HCT116 (cell line): Measurements from ENCODE around the gene PXT1. TPM values are rescaled to one million over a fixed set of nuclear protein-coding genes. Genes with fewer than 3 reads are reported as not detected.

ENCODE experiments used
- ATAC-seq: fragments of 200-7000 bp; cut with Tn5 transposase; 2 replicates; pipeline ENCODE4 v1.9.1; 2020; ENCODE audit warnings: mild to moderate bottlenecking, moderate library complexity
- BruUV-seq: library from RNA; stranded (reverse); fragments of 400-500 nt; replicated peaks from 2 replicates; lab custom pipeline; 2021; lab: Mats Ljungman, UMichigan
- CTCF ChIA-PET: fragments of 300-600 bp; sonication (Branson Sonifier 250); formaldehyde crosslinking; loops from one replicate; lab custom pipeline; 2021; ENCODE audit warnings: antibody characterized with exemption; lab: Charles Lee
- POLR2A ChIA-PET: fragments of 300-600, 350-600 bp; sonication (Branson Sonifier 250); formaldehyde crosslinking; loops from one replicate; lab custom pipeline; 2021; ENCODE audit warnings: antibody characterized with exemption; lab: Charles Lee
- RAD21 ChIA-PET, 2 experiments: fragments of 300-600 bp; sonication (Branson Sonifier 250); formaldehyde crosslinking; loops; one replicate each; lab custom pipeline; 2023; ENCODE audit warnings: low total read pairs in 2 of 2; ENCODE audit not compliant: uncharacterized antibody in 2 of 2, unreplicated experiment in 2 of 2, low non-redundant PET in 1 of 2; lab: Charles Lee
- DNase-seq: peaks from one replicate; pipeline ENCODE4 v3.0.0-alpha.2; 2010; ENCODE audit warnings: low read depth, low spot score
- H2AFZ ChIP-seq: fragments of 200-600 bp; shearing (Covaris generic), sonication (generic); 2 replicates; pipeline ENCODE4 v1.6.1; 2017; ENCODE audit warnings: low read depth, mixed run types, mixed read lengths, antibody characterized with exemption, low read length; ENCODE audit not compliant: poor library complexity, severe bottlenecking
- H3K27ac ChIP-seq: 2 replicates; pipeline ENCODE4 v1.5.1; 2012; ENCODE audit warnings: low read depth, low read length
- H3K27me3 ChIP-seq: fragments of 200-600 bp; sonication (generic); 2 replicates; pipeline ENCODE4 v1.6.1; 2016; ENCODE audit warnings: mixed run types, low read length, mixed read lengths; ENCODE audit not compliant: insufficient read depth
- H3K36me3 ChIP-seq, 2 experiments: fragments of 200-500 bp in 1 of 2; fragments of 200-600 bp in 1 of 2; sonication (Bioruptor generic) in 1 of 2; sonication (generic) in 1 of 2; 2 replicates each; pipeline versions ENCODE4 v1.5.1 to v1.6.1; 2014 to 2016; ENCODE audit warnings: low read length in 2 of 2, inconsistent platforms in 1 of 2, mixed read lengths in 1 of 2, mixed run types in 1 of 2; ENCODE audit not compliant: insufficient read depth in 2 of 2, control insufficient read depth in 1 of 2
- H3K4me1 ChIP-seq, 2 experiments: fragments of 200-600 bp in 1 of 2; sonication (generic) in 1 of 2; 2 replicates each; pipeline versions ENCODE4 v1.5.1 to v1.6.1; 2012 to 2017; ENCODE audit warnings: low read length in 2 of 2, inconsistent platforms in 1 of 2, mild to moderate bottlenecking in 1 of 2, mixed read lengths in 1 of 2, mixed run types in 1 of 2, moderate library complexity in 1 of 2; ENCODE audit not compliant: insufficient read depth in 2 of 2, control insufficient read depth in 1 of 2
- H3K4me2 ChIP-seq: fragments of 200-600 bp; sonication (generic); 2 replicates; pipeline ENCODE4 v1.6.1; 2017; ENCODE audit warnings: mixed run types, low read length, mixed read lengths
- H3K4me3 ChIP-seq, 2 experiments: fragments of 200-600 bp in 1 of 2; sonication (generic) in 1 of 2; replicated peaks in 1 of 2; 2 replicates each; pipeline ENCODE4 v1.5.1; 2011 to 2016; ENCODE audit warnings: low read length in 2 of 2, control low read depth in 1 of 2, low read depth in 1 of 2, mild to moderate bottlenecking in 1 of 2, mixed read lengths in 1 of 2, mixed run types in 1 of 2
- H3K79me2 ChIP-seq: fragments of 200-600 bp; sonication (generic); 2 replicates; pipeline ENCODE4 v1.6.1; 2017; ENCODE audit warnings: mild to moderate bottlenecking, mixed run types, low read length, moderate library complexity, mixed read lengths; ENCODE audit not compliant: insufficient read depth
- H3K9ac ChIP-seq: fragments of 200-600 bp; sonication (generic); 2 replicates; pipeline ENCODE4 v1.6.1; 2016; ENCODE audit warnings: low read length, mixed read lengths
- H3K9me2 ChIP-seq: fragments of 200-600 bp; sonication (generic), shearing (Covaris generic); 2 replicates; pipeline ENCODE4 v1.6.1; 2017; ENCODE audit warnings: mixed run types, mild to moderate bottlenecking, moderate library complexity; ENCODE audit not compliant: insufficient read depth
- H3K9me3 ChIP-seq, 2 experiments: fragments of 200-500 bp in 1 of 2; fragments of 200-600 bp in 1 of 2; sonication (Bioruptor generic) in 1 of 2; sonication (generic) in 1 of 2; 2 replicates each; pipeline ENCODE4 v1.6.1; 2014 to 2017; ENCODE audit warnings: low read length in 2 of 2, mixed read lengths in 2 of 2, inconsistent platforms in 1 of 2, low read depth in 1 of 2, mild to moderate bottlenecking in 1 of 2, mixed run types in 1 of 2, moderate library complexity in 1 of 2; ENCODE audit not compliant: control insufficient read depth in 1 of 2, insufficient read depth in 1 of 2
- H4K20me1 ChIP-seq: fragments of 200-600 bp; sonication (generic), shearing (Covaris generic); 2 replicates; pipeline ENCODE4 v1.6.1; 2017; ENCODE audit warnings: mixed run types, mild to moderate bottlenecking, moderate library complexity; ENCODE audit not compliant: insufficient read depth
- ATF3 ChIP-seq: IDR thresholded peaks from 2 replicates; pipeline ENCODE4 v1.6.1; 2012
- CBX3 ChIP-seq: IDR thresholded peaks from 2 replicates; pipeline ENCODE4 v1.6.1; 2012; ENCODE audit warnings: low read depth
- CEBPB ChIP-seq: IDR thresholded peaks from 2 replicates; pipeline ENCODE4 v1.6.1; 2012; ENCODE audit warnings: low read depth
- ELF1 ChIP-seq: IDR thresholded peaks from 2 replicates; pipeline ENCODE4 v1.6.1; 2012; ENCODE audit warnings: low read depth, borderline replicate concordance
- EZH2 ChIP-seq: fragments of 200-600 bp; sonication (generic); IDR thresholded peaks from 2 replicates; pipeline ENCODE4 v1.6.1; 2017; ENCODE audit warnings: antibody characterized with exemption, mixed run types
- EZH2phosphoT487 ChIP-seq: fragments of 200-600 bp; IDR thresholded peaks from 2 replicates; pipeline ENCODE4 v1.6.1; 2018; ENCODE audit warnings: antibody characterized with exemption, borderline replicate concordance
- JUND ChIP-seq: IDR thresholded peaks from 2 replicates; pipeline ENCODE4 v1.6.1; 2012
- POLR2A ChIP-seq: IDR thresholded peaks from 2 replicates; pipeline ENCODE4 v1.7.0; 2011; ENCODE audit warnings: borderline replicate concordance; ENCODE audit not compliant: insufficient read depth, insufficient read length; ENCODE audit errors: extremely low read depth
- RAD21 ChIP-seq: IDR thresholded peaks from 2 replicates; pipeline ENCODE4 v1.6.1; 2012; ENCODE audit warnings: low read depth, mild to moderate bottlenecking
- SIN3A ChIP-seq: IDR thresholded peaks from 2 replicates; pipeline ENCODE4 v1.6.1; 2012; ENCODE audit warnings: low read depth
- SP1 ChIP-seq: IDR thresholded peaks from 2 replicates; pipeline ENCODE4 v1.6.1; 2012; ENCODE audit warnings: low read depth
- SRF ChIP-seq: IDR thresholded peaks from 2 replicates; pipeline ENCODE4 v1.6.1; 2012; ENCODE audit warnings: low read depth
- YY1 ChIP-seq: IDR thresholded peaks from 2 replicates; pipeline ENCODE4 v1.6.1; 2011; ENCODE audit warnings: low read length, low read depth, moderate library complexity, mild to moderate bottlenecking; ENCODE audit not compliant: insufficient replicate concordance; ENCODE audit errors: extremely low read depth
- ZBTB33 ChIP-seq: IDR thresholded peaks from 2 replicates; pipeline ENCODE4 v1.6.1; 2011; ENCODE audit warnings: mild to moderate bottlenecking, low read length, moderate library complexity; ENCODE audit not compliant: insufficient replicate concordance; ENCODE audit errors: extremely low read depth
- ZNF274 ChIP-seq: fragments of 200-500 bp; sonication (Bioruptor generic); IDR thresholded peaks from 2 replicates; pipeline ENCODE4 v1.6.1; 2014; ENCODE audit warnings: mild to moderate bottlenecking, low read depth, low read length, inconsistent platforms
- intact Hi-C: fragments of 100-400 bp; cut with micrococcal nuclease; formaldehyde crosslinking; loops from 2 replicates; pipeline ENCODE4 v1.10.0; 2022
- total RNA-seq: library from RNA; stranded (reverse); gene quantifications from one replicate; pipeline ENCODE4 v1.2.1, GENCODE V29; 2021; ENCODE audit not compliant: unreplicated experiment

PXT1 gene
- total RNA-seq, 1 experiment from 2014 or later = 0.17 TPM

DNA sequence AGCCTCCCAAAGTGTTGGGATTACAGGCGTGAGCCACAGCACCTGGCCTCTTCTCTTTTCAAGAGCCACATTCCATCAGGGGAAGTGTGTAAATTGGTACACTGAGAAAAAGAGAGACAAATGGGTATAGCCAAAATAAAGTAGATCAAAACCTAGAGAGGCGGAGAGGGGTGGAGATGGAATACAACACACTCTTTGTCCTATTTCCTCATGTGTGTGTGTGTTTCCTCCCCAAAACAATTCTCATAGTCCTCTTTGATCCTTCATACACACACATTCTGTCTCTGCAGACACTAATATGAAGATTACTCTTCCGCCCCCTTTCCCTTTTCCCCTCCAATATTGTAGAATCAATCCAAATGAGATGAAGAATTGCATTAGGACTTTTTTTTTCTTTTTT lies 16.0 kb downstream of the PXT1 start:
- TF ChIP-seq POLR2A = no peak
- no peak for TF ChIP-seq JUND
- no peak for TF ChIP-seq YY1
- no peak for TF ChIP-seq ZBTB33
- no peak for TF ChIP-seq CEBPB
- no peak for TF ChIP-seq CBX3
- no peak for TF ChIP-seq EZH2phosphoT487
- TF ChIP-seq ZNF274 = no peak
- TF ChIP-seq ELF1 = no peak
- TF ChIP-seq ATF3 = no peak
- no peak for TF ChIP-seq SP1
- no peak for TF ChIP-seq SRF
- TF ChIP-seq SIN3A = no peak
- TF ChIP-seq RAD21 = no peak
- TF ChIP-seq EZH2 = no peak
- TF ChIP-seq, all 23 proteins: peak for 0
- H3K27ac ChIP-seq = no peak overlapping the region
- H4K20me1 ChIP-seq = no peaks in the 10 kb centered on the region
- CTCF ChIA-PET = no interaction called here
- peaks cover 6 to 21% of the 10 kb centered on the region in 2 experiments; a peak in 3 of 4 replicates for H3K4me1 ChIP-seq
- intact Hi-C loops = no loop called here
- no peak overlapping the region for H3K4me3 ChIP-seq
- ATAC-seq (no peak), DNase-seq (no peak)
- no TSS peak for BruUV-seq
- no peaks in the 10 kb centered on the region for H3K79me2 ChIP-seq
- RAD21 ChIA-PET = no interaction called here
- no peaks in the 10 kb centered on the region for H3K9me2 ChIP-seq
- no peaks in the 10 kb centered on the region for H3K36me3 ChIP-seq
- H2AFZ ChIP-seq = no peak overlapping the region
- POLR2A ChIA-PET = no interaction called here
- H3K9me3 ChIP-seq = no peaks in the 10 kb centered on the region
- no peak overlapping the region for H3K4me2 ChIP-seq
- no peaks in the 10 kb centered on the region for H3K27me3 ChIP-seq
- H3K9ac ChIP-seq = no peak overlapping the region
